PC-3 (cell line): ENCODE measurements around the gene ABCA7. TPM values are rescaled to one million over a fixed set of nuclear protein-coding genes. Genes with fewer than 3 reads are reported as not detected.

ENCODE experiments used
- ATAC-seq: fragments of 200-7000 bp; cut with Tn5 transposase; 2 replicates; pipeline ENCODE4 v1.9.1; 2020; ENCODE audit warnings: mild to moderate bottlenecking, moderate library complexity
- BruUV-seq: library from RNA; stranded (reverse); fragments of 400-500 nt; replicated peaks from 2 replicates; lab custom pipeline; 2021; lab: Mats Ljungman, UMichigan
- CTCF ChIA-PET: fragments of 300-600 bp; sonication (Branson Sonifier 250); formaldehyde crosslinking; loops from one replicate; lab custom pipeline; 2022; ENCODE audit warnings: antibody characterized with exemption; lab: Charles Lee
- POLR2A ChIA-PET: fragments of 300-600 bp; sonication (Branson Sonifier 250); formaldehyde crosslinking; loops from one replicate; lab custom pipeline; 2022; ENCODE audit warnings: antibody characterized with exemption; ENCODE audit not compliant: unreplicated experiment; lab: Charles Lee
- DNase-seq: peaks from one replicate; pipeline ENCODE4 v3.0.0-alpha.2; 2015
- H2AFZ ChIP-seq: fragments of 300-600 bp; sonication (generic); 2 replicates; pipeline ENCODE4 v1.6.0; 2016; ENCODE audit warnings: antibody characterized with exemption, low read length
- H3F3A ChIP-seq: fragments of 300-600 bp; sonication (generic); one replicate; pipeline ENCODE4 v1.6.0; 2017; ENCODE audit warnings: antibody characterized with exemption, low read length, control low read depth, mild to moderate bottlenecking; ENCODE audit not compliant: unreplicated experiment
- H3K27ac ChIP-seq: fragments of 300-600 bp; sonication (generic); 2 replicates; pipeline ENCODE4 v1.5.1; 2016; ENCODE audit warnings: mild to moderate bottlenecking, low read length
- H3K27me3 ChIP-seq: fragments of 300-600 bp; sonication (generic); 2 replicates; pipeline ENCODE4 v1.6.1; 2016; ENCODE audit warnings: low read length, mixed read lengths
- H3K36me3 ChIP-seq: fragments of 300-600 bp; sonication (generic); 2 replicates; pipeline ENCODE4 v1.6.1; 2016; ENCODE audit warnings: low read depth, mixed run types, low read length, mixed read lengths
- H3K4me1 ChIP-seq: fragments of 300-600 bp; sonication (generic); 2 replicates; pipeline ENCODE4 v1.5.1; 2016; ENCODE audit warnings: low read length; ENCODE audit not compliant: insufficient read depth
- H3K4me2 ChIP-seq: fragments of 300-600 bp; sonication (generic); 2 replicates; pipeline ENCODE4 v1.6.0; 2016; ENCODE audit warnings: low read length
- H3K4me3 ChIP-seq: fragments of 300-600 bp; sonication (generic); 2 replicates; pipeline ENCODE4 v1.5.1; 2016; ENCODE audit warnings: mild to moderate bottlenecking, low read length, mixed read lengths
- H3K79me2 ChIP-seq: fragments of 300-600 bp; sonication (generic); 2 replicates; pipeline ENCODE4 v1.6.1; 2017; ENCODE audit warnings: low read length, mixed read lengths
- H3K9ac ChIP-seq: fragments of 300-600 bp; sonication (generic); 2 replicates; pipeline ENCODE4 v1.6.0; 2016; ENCODE audit warnings: mild to moderate bottlenecking, low read length
- H3K9me2 ChIP-seq: fragments of 300-600 bp; sonication (generic); replicated peaks from 2 replicates; pipeline ENCODE4 v1.6.1; 2016; ENCODE audit warnings: mixed run types, low read length, mixed read lengths
- H3K9me3 ChIP-seq: fragments of 300-600 bp; sonication (generic); 2 replicates; pipeline ENCODE4 v1.6.1; 2016; ENCODE audit warnings: low read length, mixed read lengths
- H4K20me1 ChIP-seq: fragments of 300-600 bp; sonication (generic); 2 replicates; pipeline ENCODE4 v1.6.1; 2016; ENCODE audit warnings: low read length, mixed read lengths
- EZH2 ChIP-seq: fragments of 300-600 bp; sonication (generic); IDR thresholded peaks from one replicate; pipeline ENCODE4 v1.6.1; 2017; ENCODE audit warnings: antibody characterized with exemption, mild to moderate bottlenecking, low read length; ENCODE audit not compliant: unreplicated experiment
- EZH2phosphoT487 ChIP-seq: fragments of 300-600 bp; sonication (generic); IDR thresholded peaks from 2 replicates; pipeline ENCODE4 v1.6.1; 2018; ENCODE audit warnings: mild to moderate bottlenecking, antibody characterized with exemption, low read length, borderline replicate concordance
- intact Hi-C: fragments of 100-400 bp; cut with micrococcal nuclease; formaldehyde crosslinking; loops from 2 replicates; pipeline ENCODE4 v1.9.0; 2023
- total RNA-seq: library from RNA; depleted of rRNA; stranded (reverse); fragments of >200 nt; gene quantifications from 2 replicates; pipeline ENCODE4 v1.2.3, GENCODE V29; 2014
- TF ChIP-seq, protein P1 (sequence below): fragments of 300-600 bp; sonication (generic); conservative IDR thresholded peaks from 2 replicates; pipeline ENCODE4 v1.5.1; 2017; ENCODE audit warnings: antibody characterized with exemption, low read depth, mild to moderate bottlenecking, low read length

The ABCA7 gene
- total RNA-seq, 1 experiment from 2014 or later: 27.3 TPM

DNA sequence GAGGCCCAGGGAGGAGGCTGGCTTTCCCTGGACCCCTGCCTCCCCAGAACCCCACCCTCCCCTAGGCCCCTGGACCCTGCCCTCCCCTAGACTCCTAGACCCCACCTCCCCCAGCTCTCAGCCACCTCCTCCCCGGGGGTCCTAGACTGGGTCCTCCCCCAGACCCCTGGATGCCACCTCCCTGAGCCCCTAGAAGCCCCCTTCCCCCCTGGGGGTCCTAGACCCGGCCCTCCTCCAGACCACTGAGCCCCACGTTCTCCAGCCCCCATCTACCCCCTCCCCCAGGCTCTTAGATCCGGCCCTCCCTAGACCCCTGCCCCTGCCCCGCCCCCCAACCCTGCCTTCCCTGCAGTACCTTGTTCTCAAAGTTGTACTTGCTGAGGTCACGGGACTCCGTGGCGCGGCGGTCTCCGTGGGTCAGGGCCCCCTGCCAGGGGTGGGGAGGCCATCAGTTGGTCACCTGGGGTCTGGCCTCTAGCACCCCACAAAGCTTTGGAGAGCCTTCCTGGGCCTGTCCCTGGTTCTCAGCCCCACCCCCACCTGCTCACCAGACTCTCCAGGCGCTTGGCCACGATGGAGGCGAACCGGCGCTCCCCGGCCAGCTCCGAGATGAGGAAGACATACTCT is 71.8 kb downstream of the ABCA7 start:
- ChIA-PET CTCF (no interaction called here), POLR2A (no interaction called here)
- no peak overlapping the region for H3K9ac ChIP-seq
- no peak overlapping the region for H3K27ac ChIP-seq
- intact Hi-C loops: loop anchor here (5.0 kb wide), 1 partner anchor 81 kb away; no protein-coding TSS in a partner anchor
- H3K4me1 ChIP-seq: no peaks in the 10 kb centered on the region
- no peaks in the 10 kb centered on the region for H3K27me3 ChIP-seq
- no peak overlapping the region for H3K4me2 ChIP-seq
- H4K20me1 ChIP-seq: peaks cover 1% of the 10 kb centered on the region; the same call in 1 of the 2 replicates
- no peak overlapping the region for H2AFZ ChIP-seq
- no peaks in the 10 kb centered on the region for H3K9me2 ChIP-seq
- H3F3A ChIP-seq: peaks cover under 1% of the 10 kb centered on the region
- ATAC-seq: no peak
- H3K9me3 ChIP-seq: no peaks in the 10 kb centered on the region
- H3K4me3 ChIP-seq: no peak overlapping the region
- H3K36me3 ChIP-seq: no peaks in the 10 kb centered on the region; the same call in 1 of the 2 replicates
- no TSS peak for BruUV-seq
- no peak for DNase-seq
- TF ChIP-seq, protein P1, sequence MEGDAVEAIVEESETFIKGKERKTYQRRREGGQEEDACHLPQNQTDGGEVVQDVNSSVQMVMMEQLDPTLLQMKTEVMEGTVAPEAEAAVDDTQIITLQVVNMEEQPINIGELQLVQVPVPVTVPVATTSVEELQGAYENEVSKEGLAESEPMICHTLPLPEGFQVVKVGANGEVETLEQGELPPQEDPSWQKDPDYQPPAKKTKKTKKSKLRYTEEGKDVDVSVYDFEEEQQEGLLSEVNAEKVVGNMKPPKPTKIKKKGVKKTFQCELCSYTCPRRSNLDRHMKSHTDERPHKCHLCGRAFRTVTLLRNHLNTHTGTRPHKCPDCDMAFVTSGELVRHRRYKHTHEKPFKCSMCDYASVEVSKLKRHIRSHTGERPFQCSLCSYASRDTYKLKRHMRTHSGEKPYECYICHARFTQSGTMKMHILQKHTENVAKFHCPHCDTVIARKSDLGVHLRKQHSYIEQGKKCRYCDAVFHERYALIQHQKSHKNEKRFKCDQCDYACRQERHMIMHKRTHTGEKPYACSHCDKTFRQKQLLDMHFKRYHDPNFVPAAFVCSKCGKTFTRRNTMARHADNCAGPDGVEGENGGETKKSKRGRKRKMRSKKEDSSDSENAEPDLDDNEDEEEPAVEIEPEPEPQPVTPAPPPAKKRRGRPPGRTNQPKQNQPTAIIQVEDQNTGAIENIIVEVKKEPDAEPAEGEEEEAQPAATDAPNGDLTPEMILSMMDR: no peak
- TF ChIP-seq EZH2phosphoT487 (no peak), EZH2 (no peak)
- no peaks in the 10 kb centered on the region for H3K79me2 ChIP-seq

DNA sequence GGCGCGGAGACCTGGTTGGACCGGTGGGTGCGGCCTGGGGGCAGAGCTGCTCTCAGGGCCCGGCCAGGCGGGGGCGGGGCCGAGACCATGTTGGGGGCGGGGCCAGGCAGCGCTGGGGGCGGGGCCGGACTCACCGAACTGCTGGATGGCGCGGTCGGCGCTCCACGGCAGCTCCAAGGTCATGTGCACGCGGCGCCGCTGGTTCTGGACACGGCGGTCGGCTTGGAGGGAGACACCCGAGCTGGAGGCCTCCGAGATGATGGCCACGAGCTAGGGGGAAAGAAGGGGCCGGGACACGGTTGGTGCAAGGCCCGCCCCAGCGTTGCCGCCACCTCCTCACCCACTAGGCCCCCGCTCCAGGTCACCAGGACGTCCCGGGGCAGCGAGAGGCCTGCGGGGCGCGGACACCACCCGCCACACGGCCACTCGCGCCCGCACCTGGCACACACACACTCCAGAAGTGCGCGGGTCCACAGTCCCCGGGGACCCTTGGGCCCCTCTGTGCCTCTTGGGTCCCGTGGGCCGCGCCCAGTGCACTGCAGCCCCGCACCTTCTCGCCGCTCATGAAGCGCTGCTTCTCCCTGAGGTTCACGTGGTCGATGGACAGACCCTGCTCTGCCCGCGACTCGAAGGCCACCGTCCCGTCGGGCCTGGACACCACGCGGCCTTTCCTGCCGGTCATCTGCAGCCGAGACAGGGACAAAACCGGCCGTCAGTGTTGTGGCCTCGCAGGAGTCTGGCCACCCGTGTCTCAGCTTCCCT is 72.5 kb downstream of the ABCA7 start:
- H3K9ac ChIP-seq: no peak overlapping the region
- H3K4me1 ChIP-seq: no peaks in the 10 kb centered on the region
- H3K9me3 ChIP-seq: no peaks in the 10 kb centered on the region
- ChIA-PET POLR2A (no interaction called here), CTCF (no interaction called here)
- no peaks in the 10 kb centered on the region for H3K9me2 ChIP-seq
- no peaks in the 10 kb centered on the region for H3K27me3 ChIP-seq
- H3F3A ChIP-seq: no peaks in the 10 kb centered on the region
- H3K4me3 ChIP-seq: no peak overlapping the region
- TF ChIP-seq, protein P1: no peak
- TF ChIP-seq EZH2 (no peak), EZH2phosphoT487 (no peak)
- intact Hi-C loops: loop anchor here (5.0 kb wide), 1 partner anchor 80 kb away; no protein-coding TSS in a partner anchor
- no peak overlapping the region for H2AFZ ChIP-seq
- H3K36me3 ChIP-seq: no peaks in the 10 kb centered on the region; the same call in 1 of the 2 replicates
- H4K20me1 ChIP-seq: no peaks in the 10 kb centered on the region
- ATAC-seq (no peak), DNase-seq (no peak)
- no peaks in the 10 kb centered on the region for H3K79me2 ChIP-seq
- H3K27ac ChIP-seq: no peak overlapping the region
- no peak overlapping the region for H3K4me2 ChIP-seq
- no TSS peak for BruUV-seq
